Activated effector memory CD4-positive, alpha-beta T cell treated with Interleukin-2 at 50 U/mL for 16 hours (primary cell): ENCODE measurements around the gene KRT82.
"Not testable (repeated sequence)": the region's sequence is repeated elsewhere in the genome, so short reads cannot be mapped to it uniquely, and the experiment has no call there.

ENCODE experiments used
- DNase-seq: peaks from one replicate; pipeline ENCODE4 v3.0.0-alpha.2; 2020

KRT82 gene

DNA sequence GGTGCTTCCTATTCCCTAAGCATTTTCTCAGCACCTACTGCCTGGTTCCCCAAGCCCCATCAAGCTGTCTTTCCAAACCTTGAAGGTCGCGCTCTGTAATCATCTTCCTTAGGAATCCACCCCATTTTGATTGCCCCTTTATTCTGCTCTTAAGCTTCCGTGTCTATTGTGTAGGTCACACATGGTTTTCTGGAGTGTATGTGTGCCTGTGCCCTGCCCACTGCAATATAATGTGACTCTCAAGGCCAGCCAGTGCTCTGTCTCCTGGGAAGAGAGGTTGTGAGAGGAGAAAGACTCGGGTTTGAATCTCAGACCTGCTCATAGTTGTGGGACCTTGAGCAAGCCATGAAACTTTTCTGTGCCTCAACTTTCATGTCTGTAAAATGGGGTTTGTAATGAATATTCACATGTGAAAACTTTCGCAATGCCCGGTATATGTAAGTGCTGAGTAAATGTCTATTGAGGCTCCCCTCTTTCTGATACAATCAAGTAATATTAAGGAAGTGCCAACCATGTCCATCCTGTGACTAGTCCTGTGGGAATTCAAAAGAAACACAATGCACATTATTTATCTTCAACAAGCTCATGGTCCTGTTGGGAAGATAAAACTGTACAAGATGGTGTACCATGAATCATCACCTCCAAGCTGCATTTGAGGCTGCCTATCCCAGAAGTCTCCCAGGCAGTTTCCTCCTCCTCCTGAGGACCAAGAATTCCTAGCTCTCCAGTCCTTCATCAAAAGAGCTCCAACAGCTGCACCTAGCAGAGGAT, 28.8 kb upstream of the KRT82 start:
- DNase-seq = no peak

DNA sequence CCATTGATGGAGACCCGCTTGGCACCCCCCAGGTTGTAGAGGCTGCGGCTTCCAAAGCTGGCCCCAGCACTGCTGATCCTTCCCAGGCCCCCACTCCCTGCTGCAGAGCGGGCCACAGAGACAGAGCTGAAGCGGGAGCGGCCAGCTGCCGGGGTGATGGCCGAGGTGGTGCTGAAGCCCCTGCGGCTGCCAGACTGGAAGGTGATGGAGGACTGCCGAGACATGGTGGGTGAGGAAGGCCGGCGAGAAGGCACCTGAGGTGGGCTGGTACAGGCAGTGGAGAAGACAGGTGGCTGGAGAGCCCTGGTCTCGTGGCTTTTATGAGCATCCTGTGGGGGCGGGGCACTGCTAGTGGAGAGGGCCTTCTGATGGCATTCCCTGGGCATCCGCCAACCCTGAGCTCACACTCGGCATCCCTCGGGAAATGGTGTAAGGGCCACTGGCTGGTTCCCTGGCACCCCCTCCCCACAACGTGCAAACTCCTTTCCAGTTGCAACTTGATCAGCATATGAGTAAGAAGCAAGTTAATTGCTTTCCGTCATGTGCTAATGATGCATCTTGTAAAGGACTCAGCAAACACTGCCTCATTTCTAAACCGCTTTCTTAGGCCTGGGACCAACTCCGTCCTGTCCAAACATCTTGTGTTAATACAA, 28.1 kb upstream of the KRT82 start, which contains the start of gene KRT75:
KRT75 (minus strand) TSS at position 291 of the 653 bp plus-strand sequence; CDS start at position 224, 67 bp downstream.
- no peak for DNase-seq

DNA sequence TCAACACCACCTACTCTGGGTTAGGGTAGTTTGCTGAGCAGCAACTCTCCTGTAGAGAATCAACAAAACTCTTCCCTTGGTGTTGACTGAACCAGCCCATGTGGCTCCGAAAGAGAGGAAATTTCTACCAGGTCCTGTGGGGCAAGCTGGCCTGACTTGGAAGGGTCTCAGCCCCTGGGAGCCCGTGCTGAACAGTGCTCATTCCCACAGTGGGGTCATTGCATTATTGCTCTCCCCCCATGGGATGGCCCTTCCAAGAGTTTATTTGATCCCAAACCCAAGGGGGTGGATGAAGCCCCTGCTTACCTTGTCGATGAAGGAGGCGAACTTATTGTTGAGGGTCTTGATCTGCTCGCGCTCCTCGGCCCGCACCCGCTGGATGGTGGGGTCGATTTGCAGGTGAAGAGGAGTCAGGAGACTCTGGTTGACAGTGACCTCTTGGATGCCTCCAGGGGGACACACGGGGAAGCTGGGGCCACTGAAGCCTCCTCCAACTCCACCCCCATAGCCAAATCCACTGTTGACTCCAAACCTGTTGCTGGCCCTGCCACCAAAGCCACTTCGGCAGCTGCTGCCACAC, 27.5 kb upstream of the KRT82 start:
- no peak for DNase-seq

DNA sequence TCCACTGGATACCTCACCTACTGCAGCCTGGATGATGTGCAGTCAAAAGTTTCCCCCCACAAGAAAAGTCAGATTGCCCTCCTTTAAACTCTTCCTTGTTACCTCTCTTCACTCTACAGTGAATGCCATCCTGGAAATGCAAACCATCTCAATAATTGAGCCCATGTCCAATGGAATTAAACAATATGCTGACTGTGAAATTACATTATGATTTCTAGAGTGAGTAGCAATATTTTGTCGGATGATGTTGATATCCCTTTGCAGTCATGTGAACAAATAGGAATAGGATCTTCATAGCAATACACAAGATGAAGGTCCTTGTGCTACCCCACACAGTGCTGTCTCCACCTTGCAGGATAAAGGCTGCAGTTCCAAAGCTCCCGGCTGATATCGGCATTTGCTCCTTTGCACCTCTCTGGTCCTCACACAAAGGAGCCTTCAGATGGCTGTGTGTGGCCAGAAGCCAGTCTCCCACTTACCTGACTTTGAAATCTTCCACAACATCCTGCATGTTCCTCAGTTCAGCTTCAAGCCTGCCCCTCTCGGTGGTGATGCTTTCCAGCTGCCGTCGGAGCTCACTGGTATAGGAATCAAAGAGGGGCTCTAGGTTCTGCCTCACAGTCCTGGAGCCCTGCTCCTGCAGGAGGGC, 26.5 kb upstream of the KRT82 start:
- no peak for DNase-seq

DNA sequence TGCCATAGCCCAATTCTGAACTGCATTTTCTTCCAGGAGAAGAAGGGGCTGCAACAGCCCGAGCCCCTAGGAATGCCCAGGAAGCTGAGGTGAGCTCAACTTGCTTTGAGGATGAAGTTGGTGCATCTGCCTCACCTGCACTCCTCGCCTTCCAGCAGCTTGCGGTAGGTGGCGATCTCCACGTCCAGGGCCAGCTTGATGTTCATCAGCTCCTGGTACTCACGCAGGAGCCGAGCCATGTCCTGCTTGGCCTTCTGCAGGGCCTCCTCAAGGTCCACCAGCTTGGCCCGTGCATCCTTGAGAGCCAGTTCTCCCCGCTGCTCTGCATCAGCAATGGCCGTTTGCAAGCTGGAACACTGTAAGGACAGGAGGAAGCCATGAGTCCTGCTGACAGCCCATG, 22.0 kb upstream of the KRT82 start:
- DNase-seq = no peak

DNA sequence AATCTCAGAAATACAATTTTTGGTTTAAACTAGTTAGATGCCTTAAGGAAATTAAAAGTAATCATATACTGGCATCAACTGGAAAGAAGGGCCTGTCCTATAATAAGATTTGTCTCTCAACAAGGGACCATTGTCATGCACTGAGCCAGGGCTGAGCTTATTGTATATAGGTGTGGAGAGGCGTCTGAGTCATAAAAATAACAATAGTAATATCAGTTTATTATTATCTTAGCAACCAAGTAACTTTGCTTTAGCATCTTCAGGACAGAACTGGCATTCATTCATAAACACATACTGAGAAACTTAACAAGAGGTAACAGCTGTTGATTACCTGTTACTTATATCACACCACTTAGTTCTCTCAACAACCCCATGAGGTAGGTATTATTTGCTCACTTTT, 20.9 kb upstream of the KRT82 start:
- no peak for DNase-seq

DNA sequence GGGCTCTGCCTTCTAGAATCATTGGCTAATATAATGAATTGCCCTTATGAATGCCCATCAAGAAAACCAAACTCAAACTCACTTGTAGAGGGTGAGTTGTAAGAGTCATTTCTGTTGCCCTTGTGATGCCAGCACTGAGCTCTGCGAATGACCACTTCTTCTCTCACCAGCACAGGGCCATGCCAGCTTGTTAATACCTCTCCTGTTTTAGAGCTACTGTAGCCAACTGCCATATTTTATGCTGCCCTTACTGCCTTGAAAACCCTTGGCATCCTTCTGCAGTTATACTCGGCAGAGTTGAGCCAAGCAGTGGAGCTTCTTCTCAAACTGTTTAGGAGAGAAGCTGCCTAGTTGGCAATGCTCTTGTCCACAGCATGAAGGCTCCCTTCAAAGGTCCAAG, 19.9 kb upstream of the KRT82 start:
- DNase-seq = no peak

DNA sequence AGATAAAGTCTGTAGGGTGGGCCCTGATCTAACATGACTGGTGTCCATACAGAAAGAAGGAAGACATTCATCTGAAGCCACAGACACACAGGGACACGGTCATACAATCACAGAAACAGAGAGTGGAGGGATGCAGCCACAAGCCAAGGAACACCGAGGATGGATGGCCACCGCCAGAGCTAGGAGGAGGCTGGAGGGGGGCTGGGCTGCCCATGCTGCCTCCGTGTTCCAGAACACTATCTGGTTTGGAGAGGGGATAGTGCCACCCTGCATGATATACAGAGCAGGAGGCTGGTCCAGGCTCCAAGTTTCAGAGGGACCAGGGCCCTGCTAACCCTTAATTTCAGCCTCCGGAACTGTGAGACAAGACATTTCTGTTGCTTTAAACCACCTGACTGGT, 19.3 kb upstream of the KRT82 start:
- no peak for DNase-seq

DNA sequence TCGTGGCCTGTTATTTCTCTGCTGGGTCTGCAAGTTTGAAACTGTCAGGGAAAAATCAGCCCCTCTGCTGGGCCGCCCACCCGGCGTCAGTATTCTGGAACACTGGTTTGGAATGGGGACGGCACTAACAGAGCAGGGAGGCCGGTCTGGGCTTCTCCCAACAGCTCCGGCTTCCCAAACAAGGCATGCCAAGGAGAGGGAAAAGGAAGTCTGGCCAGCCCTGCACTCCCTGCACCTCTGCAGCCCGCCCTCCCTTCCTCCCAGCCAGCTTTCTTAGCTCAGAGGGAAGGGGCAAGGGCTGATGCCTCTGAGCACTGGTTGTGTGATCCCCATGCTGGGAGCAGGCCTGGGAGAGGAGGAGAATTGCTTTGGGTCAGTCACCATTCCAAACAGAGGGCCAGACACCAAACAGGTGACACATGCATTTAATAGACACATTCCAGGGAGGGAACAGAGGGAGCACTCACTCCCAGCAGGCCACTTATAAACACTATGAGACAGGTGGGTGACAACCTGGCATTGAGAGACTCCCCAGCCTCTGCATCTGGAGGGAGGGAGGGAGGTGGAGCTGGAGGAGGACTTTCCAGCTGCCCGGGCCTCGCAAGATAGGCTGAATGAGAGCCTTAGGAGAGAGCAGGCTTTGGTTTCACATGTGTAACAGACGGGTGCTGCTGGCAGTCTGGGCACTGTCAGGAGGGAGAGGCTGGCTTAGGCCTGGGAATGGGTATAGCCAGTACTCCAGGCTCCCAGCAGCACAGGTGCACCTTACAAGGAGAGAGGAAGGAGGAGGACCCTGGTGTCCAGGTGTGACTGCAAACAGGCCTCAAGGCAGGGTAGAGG, 17.7 kb upstream of the KRT82 start:
- DNase-seq = no peak

DNA sequence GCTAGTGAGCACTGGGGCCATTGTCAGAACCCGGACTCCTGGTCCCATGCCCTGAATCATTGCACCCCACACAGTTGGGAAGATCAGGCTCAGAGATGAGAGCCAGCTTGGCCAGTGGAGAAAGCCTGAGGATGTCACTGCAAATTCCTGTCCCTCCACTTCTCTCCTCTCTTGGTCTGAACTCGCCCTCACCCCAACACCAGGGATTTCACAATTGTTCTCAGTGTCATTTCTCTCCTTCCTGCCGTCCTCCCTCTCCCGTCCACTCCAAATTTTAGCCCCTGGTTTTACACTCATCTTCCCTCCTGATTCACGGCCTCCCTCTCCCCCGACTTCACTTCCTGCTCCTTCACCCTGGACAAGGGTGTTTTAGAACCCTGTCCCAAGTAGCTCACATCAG, 16.9 kb upstream of the KRT82 start:
- no peak for DNase-seq

DNA sequence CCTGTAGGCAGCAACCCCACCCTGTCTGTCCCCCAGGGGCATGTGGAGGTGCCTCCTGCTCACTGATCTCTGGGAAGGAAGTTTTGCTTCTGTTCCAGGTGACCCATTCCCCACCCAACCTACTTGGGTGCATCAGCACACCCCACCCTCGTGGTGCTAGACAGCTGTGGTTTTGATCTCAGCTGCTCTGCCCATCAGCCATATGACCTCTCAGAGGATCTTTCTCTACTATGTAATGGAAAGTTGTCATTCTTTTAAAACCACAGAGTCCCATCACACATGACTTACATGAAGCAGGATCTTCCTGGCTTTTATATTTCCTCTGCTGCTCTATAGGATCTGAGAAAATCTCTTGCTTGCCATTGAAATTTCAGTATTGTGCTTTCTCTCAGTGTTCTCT, 13.5 kb upstream of the KRT82 start:
- no peak for DNase-seq

DNA sequence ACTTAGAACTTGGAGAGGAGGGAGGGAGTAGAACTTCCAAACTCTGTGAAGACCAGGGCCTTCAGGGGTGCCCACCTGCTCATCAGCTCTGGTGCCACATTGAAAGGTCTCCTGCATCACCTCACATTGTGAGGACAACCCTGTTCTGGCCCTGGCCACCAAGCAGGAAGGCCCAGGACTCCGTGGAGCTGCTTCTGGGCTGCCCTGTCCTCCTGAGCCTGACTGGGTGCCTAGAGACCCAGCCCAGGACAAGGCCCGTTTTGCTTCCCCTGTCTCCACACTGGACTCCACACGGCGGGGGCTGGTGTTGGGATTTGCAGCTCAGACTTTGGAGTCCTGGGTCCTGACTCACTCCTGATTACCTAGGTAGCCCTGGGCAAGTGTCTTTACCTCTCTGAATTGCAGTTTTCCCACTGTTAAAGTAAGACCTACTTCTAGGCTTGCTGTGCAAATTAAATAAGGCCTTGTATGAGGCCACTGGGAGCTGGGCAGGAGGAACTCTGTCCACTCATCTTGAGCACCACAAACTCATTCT, 12.5 kb upstream of the KRT82 start:
- DNase-seq = no peak

DNA sequence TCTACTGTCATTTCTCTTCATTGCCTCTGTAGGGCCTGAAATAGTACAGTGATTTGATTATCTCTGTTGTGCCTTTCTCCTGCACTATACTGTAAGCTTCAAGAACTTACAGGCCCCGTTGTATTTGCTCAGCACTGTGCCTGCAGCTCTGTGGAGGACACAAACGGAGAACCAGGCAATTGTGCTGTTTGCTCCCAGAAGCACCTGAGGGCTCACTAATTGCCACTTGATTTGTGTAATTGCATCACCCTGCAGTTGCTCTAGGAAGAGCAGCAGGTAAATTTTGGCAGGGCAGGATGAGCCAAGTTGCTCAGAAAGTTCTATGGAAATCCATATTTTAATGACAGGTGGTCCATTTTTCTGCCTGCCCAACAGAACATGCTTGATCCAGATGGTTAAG, 11.6 kb upstream of the KRT82 start:
- no peak for DNase-seq

DNA sequence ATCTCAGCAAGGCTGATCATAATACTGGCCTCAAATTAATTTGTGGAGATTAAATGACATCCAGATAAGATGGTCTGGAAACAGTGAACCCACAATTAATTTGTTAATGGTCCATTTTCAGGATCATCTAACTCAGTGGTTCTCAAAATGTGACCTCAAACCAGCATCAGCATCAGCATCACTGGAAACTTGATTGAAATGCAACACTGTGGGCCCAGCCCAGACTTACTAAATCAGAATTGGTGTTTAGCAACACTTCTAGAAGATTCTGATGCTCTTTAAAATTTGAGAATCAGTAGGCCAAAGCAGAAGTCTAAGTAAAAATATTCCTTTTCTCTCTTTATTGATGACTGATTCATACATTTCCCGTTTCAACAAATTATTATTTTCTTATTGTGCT, 10.7 kb upstream of the KRT82 start:
- DNase-seq = no peak

DNA sequence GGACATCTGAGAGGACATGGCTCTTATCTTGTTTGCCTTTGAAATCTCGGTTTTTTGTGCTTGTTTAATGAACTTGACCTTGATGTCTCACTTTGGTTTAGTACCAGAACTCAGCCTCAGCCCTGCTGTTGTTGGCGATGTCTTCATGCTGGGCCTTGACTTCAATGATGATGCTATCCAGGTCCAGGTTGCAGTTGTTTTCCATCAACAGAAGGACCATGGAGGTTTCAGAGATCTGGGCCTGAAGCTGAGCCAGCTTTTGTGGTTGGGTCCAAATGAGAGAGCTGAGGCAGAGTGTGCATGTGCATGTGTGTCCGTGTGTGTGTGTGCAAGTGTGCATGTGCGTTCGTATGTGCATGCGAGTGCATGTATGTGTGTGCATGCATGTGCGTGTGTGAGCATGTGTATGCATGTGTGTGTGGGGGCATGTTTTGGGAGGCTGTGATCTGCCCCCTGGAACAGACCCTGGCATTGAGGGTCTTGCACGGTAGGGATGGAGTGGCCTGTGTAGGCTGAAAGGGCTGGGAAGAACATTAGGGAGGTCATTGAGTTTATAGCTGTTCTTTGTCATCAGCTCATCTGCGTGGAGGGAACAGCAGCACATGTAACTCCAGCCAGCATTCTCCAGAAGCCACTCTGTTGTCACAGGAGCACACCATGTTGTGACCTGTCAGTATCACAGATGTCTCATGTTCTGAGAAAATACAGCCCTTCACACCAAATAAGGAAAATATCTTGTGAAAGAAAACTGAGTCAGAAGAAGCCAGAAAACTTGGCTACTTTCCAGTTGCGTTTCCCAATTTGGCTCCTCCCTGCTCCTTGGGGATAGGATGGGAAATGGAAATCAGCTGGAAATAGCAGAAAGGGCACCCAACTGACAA, 10.0 kb upstream of the KRT82 start:
- DNase-seq = no peak

DNA sequence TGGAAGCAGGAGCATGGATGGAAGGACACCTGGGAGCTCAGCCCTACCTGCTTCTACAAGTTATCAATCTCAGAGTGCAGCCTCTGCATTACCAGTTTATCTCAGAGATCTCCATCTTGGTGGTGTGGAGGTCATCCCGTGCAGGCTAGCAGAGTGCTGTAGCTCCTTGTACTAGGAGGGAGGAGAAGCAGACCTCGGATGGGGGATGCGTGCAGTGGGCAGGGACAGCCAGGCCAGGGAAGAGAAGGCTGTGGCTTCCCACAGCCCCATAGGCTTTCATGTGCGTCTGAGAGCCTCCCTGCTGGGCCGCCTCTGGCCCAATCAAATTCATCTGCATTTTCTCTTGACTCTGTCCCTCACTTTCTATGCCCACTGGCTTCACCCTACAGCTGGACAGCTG, 8.8 kb upstream of the KRT82 start:
- no peak for DNase-seq

DNA sequence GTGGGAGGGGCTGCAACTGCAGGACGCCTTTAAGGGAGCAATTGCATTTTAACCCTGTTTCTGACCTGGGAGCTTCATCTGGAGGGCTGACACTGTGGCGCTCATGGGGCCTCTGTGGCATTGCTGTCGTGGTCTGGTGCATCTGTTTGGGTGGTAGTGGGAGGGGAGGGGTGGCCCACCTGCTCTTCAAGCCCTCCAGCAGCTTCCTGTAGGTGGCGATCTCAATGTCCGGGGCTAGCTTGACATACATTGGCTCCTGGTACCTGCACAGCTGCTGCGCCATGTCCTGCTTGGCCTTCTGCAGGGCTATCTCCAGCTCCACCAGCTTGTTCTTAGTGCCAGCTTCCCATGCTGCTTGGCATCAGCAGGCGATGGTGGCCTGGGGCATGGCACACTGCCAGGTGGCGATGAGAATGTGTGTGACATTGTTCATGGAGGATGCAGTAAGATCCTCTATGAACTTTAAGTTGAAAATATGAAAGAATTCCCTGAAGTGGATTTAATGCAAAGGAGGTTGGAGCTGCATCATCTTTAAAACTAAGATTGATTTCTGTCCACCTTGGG, 7.7 kb upstream of the KRT82 start:
- DNase-seq = no peak

DNA sequence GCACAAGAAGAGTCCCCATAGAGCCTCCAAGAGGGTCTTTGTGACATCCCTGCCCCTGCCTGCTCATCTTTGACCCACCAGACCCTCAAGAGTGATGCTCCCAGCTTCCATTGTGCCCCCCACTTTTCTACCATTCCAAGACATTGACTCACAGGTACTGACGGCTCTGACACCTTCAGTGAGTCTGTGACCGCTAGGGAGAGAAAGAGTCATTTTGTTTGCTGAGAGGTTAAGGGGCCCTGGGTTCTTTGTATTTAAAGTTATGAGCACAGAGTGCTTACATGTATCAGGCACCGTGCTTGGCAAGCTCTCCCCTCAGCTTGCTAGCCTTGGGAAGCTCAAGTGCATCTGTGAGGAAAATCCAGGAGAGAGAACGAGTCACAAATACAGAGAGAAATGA, 7.1 kb upstream of the KRT82 start:
- DNase-seq = no peak

DNA sequence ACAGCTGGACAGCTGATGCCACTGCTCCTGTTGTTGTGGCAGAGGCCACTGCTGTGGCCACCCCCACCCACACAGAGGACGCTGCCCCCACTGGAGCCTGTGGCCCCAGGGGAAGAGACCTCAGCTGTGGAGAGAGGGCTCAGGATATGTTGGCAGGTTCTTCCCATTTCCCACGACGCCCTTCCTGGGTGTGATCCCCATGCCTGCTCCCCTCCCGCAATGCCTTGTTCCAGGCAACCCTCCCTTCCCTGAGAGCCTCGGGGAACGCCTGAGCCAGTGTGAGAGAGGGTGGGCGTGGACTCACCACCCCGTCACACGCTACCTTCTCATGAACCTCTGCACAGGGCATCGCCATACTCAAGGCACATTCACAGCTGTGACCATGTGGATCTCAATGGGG, 5.7 kb upstream of the KRT82 start:
- DNase-seq = no peak

DNA sequence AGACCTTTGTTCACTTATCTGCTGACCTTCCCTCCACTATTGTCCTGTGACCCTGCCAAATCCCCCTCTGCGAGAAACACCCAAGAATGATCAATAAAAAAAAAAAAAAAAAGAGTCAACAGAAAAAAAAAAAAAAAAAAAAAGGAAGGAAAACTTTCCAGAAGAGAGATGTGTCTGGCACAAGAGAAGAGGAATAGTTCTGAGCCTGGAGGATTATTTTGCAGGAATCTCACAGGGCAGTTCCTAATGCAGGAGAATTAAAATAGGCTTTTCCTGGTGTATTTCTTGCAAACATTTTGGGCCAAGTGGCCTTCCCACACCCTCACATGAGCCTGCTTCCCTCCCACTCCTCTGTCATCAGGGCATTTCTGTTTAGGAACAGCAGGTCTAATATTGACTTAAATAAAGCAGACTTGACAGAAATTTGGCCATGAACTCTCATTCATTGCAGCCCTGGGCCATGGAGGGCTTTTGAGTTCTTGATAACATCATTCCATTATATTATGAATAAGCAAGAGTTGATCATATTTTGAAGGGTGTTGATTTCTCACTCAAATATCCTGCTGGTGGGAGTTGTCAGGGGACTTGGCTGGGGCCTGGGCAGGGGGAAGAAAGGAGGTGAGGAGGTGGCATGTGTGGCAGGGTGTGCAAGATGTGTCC, 4.6 kb upstream of the KRT82 start:
- DNase-seq = not testable (repeated sequence)

DNA sequence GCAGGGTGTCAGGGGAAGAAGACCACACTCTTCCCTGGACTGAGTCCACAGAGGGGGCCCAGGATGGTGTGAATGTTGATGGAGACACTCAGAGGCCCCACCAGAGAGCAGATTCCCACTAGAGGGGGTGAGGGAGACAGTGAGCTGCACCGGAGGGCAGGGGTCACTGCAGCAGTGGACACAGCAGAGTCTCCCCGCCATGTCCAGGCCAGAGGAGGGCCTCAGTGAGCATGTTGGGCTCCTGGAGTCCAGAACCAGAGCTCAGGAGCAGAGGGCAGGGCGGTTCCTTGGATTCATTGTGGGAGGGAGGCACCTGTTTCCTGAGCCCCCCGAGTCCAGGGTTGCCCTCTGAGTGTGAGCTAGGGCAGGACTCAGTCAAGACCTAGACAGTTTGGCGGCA, 1.8 kb upstream of the KRT82 start:
- no peak for DNase-seq
